Erythroblast (primary cell): ENCODE data around the gene GPR107.

Source experiments
- GATA1 ChIP-seq: IDR thresholded peaks from 2 replicates; pipeline ENCODE4 v1.6.1; 2011; ENCODE audit warnings: low read depth, mild to moderate bottlenecking, control low read depth, low read length, moderate library complexity
- POLR2A ChIP-seq: IDR thresholded peaks from 2 replicates; pipeline ENCODE4 v1.6.1; 2011; ENCODE audit warnings: mild to moderate bottlenecking, low read length

DNA sequence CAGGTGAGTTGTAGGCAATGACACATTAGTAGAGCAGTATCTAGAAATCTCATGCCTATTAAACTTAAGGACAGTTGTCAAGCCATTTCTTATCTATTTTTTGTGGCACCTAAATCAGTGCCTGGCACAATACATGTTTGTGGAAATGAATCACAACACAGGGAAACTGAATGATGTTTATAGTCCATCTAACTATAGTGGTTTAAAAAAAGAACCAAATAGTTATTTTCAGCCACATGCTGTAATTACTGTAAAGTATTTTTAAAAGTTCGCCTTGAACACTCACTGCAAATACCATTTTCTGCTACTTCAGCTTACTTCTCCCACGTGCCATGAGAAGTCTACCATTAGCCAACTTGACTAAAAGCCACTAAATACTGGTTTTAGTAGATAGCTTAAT lies 32.6 kb upstream of the GPR107 start:
- TF ChIP-seq POLR2A (no peak), GATA1 (no peak)
